Measurements from ENCODE around the gene ANKRD17.
A peak's percentile ranks its signal among the peaks of the same experiment; 100 is the strongest.

ANKRD17 gene

GRCh38 chr4:73068491-73069337 lies 189.9 kb downstream of the ANKRD17 start:
- no peaks in the 10 kb centered on the region for H3K9me3 ChIP-seq (ENCODE audit: control insufficient read depth, insufficient read depth, low read depth, low read length)
- peaks cover 0 to 43% of the 10 kb centered on the region in 2 experiments; a peak in 2 of 3 replicates for H3K36me3 ChIP-seq (ENCODE audit: control insufficient read depth in 2 of 2, insufficient read depth in 1 of 2, low read length in 2 of 2)
- H3K4me3 ChIP-seq (ENCODE audit: low read depth, low read length), result peak overlapping the region; percentile 73
- ChIA-PET POLR2A (interaction anchor here (1.7 kb wide), 1 partner anchor 190 kb away, joined by 11 read pairs; the partner anchor contains the start of gene ANKRD17), CTCF (interaction anchor here (0.7 kb wide), 1 partner anchor 46 kb away, joined by 8 read pairs; no protein-coding TSS in a partner anchor)
- H3K4me1 ChIP-seq (ENCODE audit: control insufficient read depth, insufficient read depth, low read length), result no peaks in the 10 kb centered on the region
- TF ChIP-seq ZBTB20 (tag by site-specific recombination; IDR thresholded peaks at IDR 0.05) (peak; percentile 54), ZNF513 (tag by site-specific recombination; IDR thresholded peaks at IDR 0.05) (no peak), ZBTB7A (tag by site-specific recombination; IDR thresholded peaks at IDR 0.05; ENCODE audit: low read depth) (no peak), ZBTB21 (tag by site-specific recombination; IDR thresholded peaks at IDR 0.05) (no peak), ZFP41 (tag by site-specific recombination; IDR thresholded peaks at IDR 0.05; ENCODE audit: borderline replicate concordance) (no peak), ZNF830 (tag by site-specific recombination; IDR thresholded peaks at IDR 0.05; ENCODE audit: low read depth) (no peak), ZNF514 (tag by site-specific recombination; IDR thresholded peaks at IDR 0.05) (no peak), TSHZ1 (tag by site-specific recombination; IDR thresholded peaks at IDR 0.05; ENCODE audit: borderline replicate concordance) (no peak), ZNF776 (tag by site-specific recombination; IDR thresholded peaks at IDR 0.05; ENCODE audit: borderline replicate concordance) (no peak), ZNF121 (tag by site-specific recombination; IDR thresholded peaks at IDR 0.05) (0 out of 2 replicates have a peak, but pooled peaks have one; percentile 28), ZNF302 (tag by site-specific recombination; IDR thresholded peaks at IDR 0.05; ENCODE audit: low read depth) (no peak), ZNF510 (tag by site-specific recombination; IDR thresholded peaks at IDR 0.05; ENCODE audit: insufficient replicate concordance) (no peak), SP7 (tag by site-specific recombination; IDR thresholded peaks at IDR 0.05) (0 out of 2 replicates have a peak, but pooled peaks have one; percentile 1), ZNF704 (tag by site-specific recombination; IDR thresholded peaks at IDR 0.05) (no peak)
- H3K27ac ChIP-seq (ENCODE audit: extremely low read depth, low read depth, low read length), result peak overlapping the region; percentile 81

GRCh38 chr4:73067971-73068394 lies 190.6 kb downstream of the ANKRD17 start:
- ChIA-PET POLR2A (no interaction called here), CTCF (interaction anchor here (0.7 kb wide), 1 partner anchor 46 kb away, joined by 8 read pairs; no protein-coding TSS in a partner anchor)

More at GRCh38 chr4:73067971-73068394, 190.6 kb downstream of the ANKRD17 start:
- Histone ChIP-seq H3K4me3 (ENCODE audit: low read depth, low read length) (peak overlapping the region; percentile 73), H3K36me3 (ENCODE audit: control insufficient read depth in 2 of 2, insufficient read depth in 1 of 2, low read length in 2 of 2) (peaks cover 0 to 45% of the 10 kb centered on the region in 2 experiments; a peak in 2 of 3 replicates), H3K4me1 (ENCODE audit: control insufficient read depth, insufficient read depth, low read length) (no peaks in the 10 kb centered on the region), H3K9me3 (ENCODE audit: control insufficient read depth, insufficient read depth, low read depth, low read length) (no peaks in the 10 kb centered on the region), H3K27ac (ENCODE audit: extremely low read depth, low read depth, low read length) (no peak overlapping the region)
- TF ChIP-seq BCL11A (tag by site-specific recombination; IDR thresholded peaks at IDR 0.05; ENCODE audit: low read depth) (no peak), ZNF777 (tag by site-specific recombination; IDR thresholded peaks at IDR 0.05; ENCODE audit: borderline replicate concordance) (no peak), ZNF621 (tag by site-specific recombination; IDR thresholded peaks at IDR 0.05) (no peak), ZNF488 (tag by site-specific recombination; IDR thresholded peaks at IDR 0.05) (no peak), GLI2 (tag by site-specific recombination; IDR thresholded peaks at IDR 0.05; ENCODE audit: borderline replicate concordance, low read depth) (no peak), ZNF670 (tag by site-specific recombination; IDR thresholded peaks at IDR 0.05; ENCODE audit: low read depth) (no peak), ZNF133 (tag by site-specific recombination; IDR thresholded peaks at IDR 0.05) (no peak), ZBTB21 (tag by site-specific recombination; IDR thresholded peaks at IDR 0.05) (no peak), ZNF341 (tag by site-specific recombination; IDR thresholded peaks at IDR 0.05; ENCODE audit: low read depth) (no peak), ZNF114 (tag by site-specific recombination; IDR thresholded peaks at IDR 0.05) (no peak), ZNF266 (tag by site-specific recombination; IDR thresholded peaks at IDR 0.05; ENCODE audit: low read depth) (no peak), ZBTB8A (tag by site-specific recombination; IDR thresholded peaks at IDR 0.05) (no peak)
